Karpas-422 (cell line): ENCODE data around the gene ME1. TPM values are rescaled to one million over a fixed set of nuclear protein-coding genes. Genes with fewer than 3 reads are reported as not detected.
A peak's percentile ranks its signal among the peaks of the same experiment; 100 is the strongest.
"Not testable (repeated sequence)": the region's sequence is repeated elsewhere in the genome, so short reads cannot be mapped to it uniquely, and the experiment has no call there.

Source experiments
- DNase-seq: peaks from one replicate; pipeline ENCODE4 v3.0.0-alpha.2; 2015
- H2AFZ ChIP-seq: fragments of 200-600 bp; sonication (generic); 2 replicates; pipeline ENCODE4 v1.6.1; 2014; ENCODE audit warnings: antibody characterized with exemption, low read length, mixed read lengths
- H3K27ac ChIP-seq: fragments of 200-600 bp; sonication (generic); 2 replicates; pipeline ENCODE4 v1.5.1; 2014; ENCODE audit warnings: mild to moderate bottlenecking, low read length, moderate library complexity
- H3K27me3 ChIP-seq: fragments of 200-600 bp; sonication (generic); 2 replicates; pipeline ENCODE4 v1.6.1; 2014; ENCODE audit warnings: low read length, mixed read lengths
- H3K36me3 ChIP-seq: fragments of 200-600 bp; sonication (generic); 2 replicates; pipeline ENCODE4 v1.6.1; 2014; ENCODE audit warnings: low read length, mixed read lengths; ENCODE audit not compliant: insufficient read depth
- H3K4me1 ChIP-seq: fragments of 200-600 bp; sonication (generic); 2 replicates; pipeline ENCODE4 v1.6.1; 2014; ENCODE audit warnings: mild to moderate bottlenecking, low read length, mixed read lengths
- H3K4me2 ChIP-seq: fragments of 200-600 bp; sonication (generic); 2 replicates; pipeline ENCODE4 v1.6.1; 2014; ENCODE audit warnings: low read length, low read depth, mild to moderate bottlenecking; ENCODE audit not compliant: poor library complexity, severe bottlenecking
- H3K4me3 ChIP-seq: fragments of 200-600 bp; sonication (generic); 2 replicates; pipeline ENCODE4 v1.5.1; 2014; ENCODE audit warnings: mild to moderate bottlenecking, antibody characterized with exemption, low read length, mixed read lengths
- H3K79me2 ChIP-seq: fragments of 200-600 bp; sonication (generic); 2 replicates; pipeline ENCODE4 v1.6.1; 2014; ENCODE audit warnings: mild to moderate bottlenecking, low read length, mixed read lengths
- H3K9ac ChIP-seq: fragments of 200-600 bp; sonication (generic); 2 replicates; pipeline ENCODE4 v1.6.0; 2014; ENCODE audit warnings: low read length
- H3K9me2 ChIP-seq: fragments of 200-600 bp; sonication (generic), shearing (Covaris generic); replicated peaks from 2 replicates; pipeline ENCODE4 v1.6.0; 2014; ENCODE audit warnings: mild to moderate bottlenecking, low read length, moderate library complexity; ENCODE audit not compliant: insufficient read depth
- H3K9me3 ChIP-seq: fragments of 300-700, 200-600 bp; sonication (generic); 2 replicates; pipeline ENCODE4 v1.6.1; 2014; ENCODE audit warnings: low read length, mixed read lengths
- H4K20me1 ChIP-seq: fragments of 200-600 bp; sonication (generic); 2 replicates; pipeline ENCODE4 v1.6.1; 2014; ENCODE audit warnings: mild to moderate bottlenecking, antibody characterized with exemption, low read length, low read depth; ENCODE audit not compliant: insufficient read depth
- total RNA-seq: library from RNA; depleted of rRNA; stranded (reverse); fragments of >200 nt; shearing (Covaris generic); gene quantifications from 2 replicates; pipeline ENCODE4 v1.2.3, GENCODE V29; 2014; ENCODE audit warnings: low replicate concordance

ME1 gene
- total RNA-seq, 1 experiment from 2014 or later: not detected

- DNase-seq, H3K27me3 ChIP-seq, H4K20me1 ChIP-seq, H2AFZ ChIP-seq, H3K36me3 ChIP-seq, H3K9ac ChIP-seq, H3K9me2 ChIP-seq, H3K79me2 ChIP-seq, H3K27ac ChIP-seq, H3K4me1 ChIP-seq, H3K9me3 ChIP-seq: not testable (repeated sequence)
- Histone ChIP-seq H3K4me2 (peak overlapping the region; percentile 36), H3K4me3 (peak overlapping the region; percentile 31; the same call in 1 of the 2 replicates)
These were observed 13.3 kb upstream of the ME1 start for GRCh38 chr6:83444086-83444699.

GRCh38 chr6:83443516-83443915 lies 12.7 kb upstream of the ME1 start:
- Histone ChIP-seq H3K9me3 (no peaks in the 10 kb centered on the region), H2AFZ (no peak overlapping the region), H4K20me1 (no peaks in the 10 kb centered on the region), H3K36me3 (no peaks in the 10 kb centered on the region), H3K4me1 (no peaks in the 10 kb centered on the region), H3K4me2 (peak overlapping the region; percentile 36), H3K9ac (no peak overlapping the region), H3K27me3 (no peaks in the 10 kb centered on the region), H3K79me2 (no peaks in the 10 kb centered on the region), H3K9me2 (no peaks in the 10 kb centered on the region), H3K4me3 (no peak overlapping the region), H3K27ac (no peak overlapping the region)
- DNase-seq: no peak

- H3K36me3 ChIP-seq: no peaks in the 10 kb centered on the region
- no peak overlapping the region for H3K4me2 ChIP-seq
- no peaks in the 10 kb centered on the region for H3K27me3 ChIP-seq
- no peak overlapping the region for H2AFZ ChIP-seq
- H4K20me1 ChIP-seq: no peaks in the 10 kb centered on the region
- no peaks in the 10 kb centered on the region for H3K79me2 ChIP-seq
- no peaks in the 10 kb centered on the region for H3K4me1 ChIP-seq
- H3K9me3 ChIP-seq: no peaks in the 10 kb centered on the region
- H3K9ac ChIP-seq: no peak overlapping the region
- no peaks in the 10 kb centered on the region for H3K9me2 ChIP-seq
- H3K27ac ChIP-seq: no peak overlapping the region
- H3K4me3 ChIP-seq: no peak overlapping the region
- DNase-seq: no peak
These were observed 11.9 kb upstream of the ME1 start for GRCh38 chr6:83442752-83443151.

GRCh38 chr6:83439201-83439600 lies 8.3 kb upstream of the ME1 start:
- no peaks in the 10 kb centered on the region for H3K4me1 ChIP-seq

GRCh38 chr6:83436674-83437073 lies 5.8 kb upstream of the ME1 start:
- H3K27ac ChIP-seq: no peak overlapping the region
- no peaks in the 10 kb centered on the region for H4K20me1 ChIP-seq
- no peak overlapping the region for H3K9ac ChIP-seq
- no peak for DNase-seq
- H3K4me3 ChIP-seq: no peak overlapping the region
- H3K4me1 ChIP-seq: no peaks in the 10 kb centered on the region
- H3K9me2 ChIP-seq: no peaks in the 10 kb centered on the region
- no peaks in the 10 kb centered on the region for H3K27me3 ChIP-seq
- H2AFZ ChIP-seq: no peak overlapping the region
- no peaks in the 10 kb centered on the region for H3K9me3 ChIP-seq
- H3K4me2 ChIP-seq: no peak overlapping the region
- H3K79me2 ChIP-seq: no peaks in the 10 kb centered on the region
- H3K36me3 ChIP-seq: no peaks in the 10 kb centered on the region

More at GRCh38 chr6:83439201-83439600, 8.3 kb upstream of the ME1 start:
- no peaks in the 10 kb centered on the region for H3K9me2 ChIP-seq
- no peak overlapping the region for H3K4me3 ChIP-seq
- no peak overlapping the region for H3K9ac ChIP-seq
- H4K20me1 ChIP-seq: no peaks in the 10 kb centered on the region
- no peak overlapping the region for H3K27ac ChIP-seq
- no peak overlapping the region for H2AFZ ChIP-seq
- DNase-seq: no peak
- no peaks in the 10 kb centered on the region for H3K79me2 ChIP-seq
- no peaks in the 10 kb centered on the region for H3K36me3 ChIP-seq
- H3K9me3 ChIP-seq: no peaks in the 10 kb centered on the region
- no peak overlapping the region for H3K4me2 ChIP-seq
- no peaks in the 10 kb centered on the region for H3K27me3 ChIP-seq

GRCh38 chr6:83433177-83433576 lies 2.3 kb upstream of the ME1 start:
- Histone ChIP-seq H3K9me3 (no peaks in the 10 kb centered on the region), H3K79me2 (no peaks in the 10 kb centered on the region), H3K36me3 (no peaks in the 10 kb centered on the region), H3K9me2 (no peaks in the 10 kb centered on the region), H3K4me3 (no peak overlapping the region), H2AFZ (no peak overlapping the region), H3K27me3 (no peaks in the 10 kb centered on the region), H3K27ac (no peak overlapping the region), H3K4me1 (no peaks in the 10 kb centered on the region), H3K9ac (no peak overlapping the region), H3K4me2 (no peak overlapping the region), H4K20me1 (no peaks in the 10 kb centered on the region)
- DNase-seq: no peak

- H2AFZ ChIP-seq: no peak overlapping the region
- no peak overlapping the region for H3K9ac ChIP-seq
- no peaks in the 10 kb centered on the region for H3K4me1 ChIP-seq
- H3K36me3 ChIP-seq: no peaks in the 10 kb centered on the region
- H3K4me2 ChIP-seq: no peak overlapping the region
- no peaks in the 10 kb centered on the region for H4K20me1 ChIP-seq
- DNase-seq: no peak
- H3K4me3 ChIP-seq: no peak overlapping the region
- no peaks in the 10 kb centered on the region for H3K79me2 ChIP-seq
- no peaks in the 10 kb centered on the region for H3K9me3 ChIP-seq
- no peak overlapping the region for H3K27ac ChIP-seq
- H3K9me2 ChIP-seq: no peaks in the 10 kb centered on the region
- H3K27me3 ChIP-seq: no peaks in the 10 kb centered on the region
These were observed 1.8 kb upstream of the ME1 start for GRCh38 chr6:83432636-83433035.

- no peaks in the 10 kb centered on the region for H3K79me2 ChIP-seq
- no peak overlapping the region for H2AFZ ChIP-seq
- no peaks in the 10 kb centered on the region for H4K20me1 ChIP-seq
- no peak overlapping the region for H3K27ac ChIP-seq
- no peak overlapping the region for H3K9ac ChIP-seq
- no peaks in the 10 kb centered on the region for H3K27me3 ChIP-seq
- H3K4me1 ChIP-seq: no peaks in the 10 kb centered on the region
- no peak overlapping the region for H3K4me3 ChIP-seq
- H3K9me3 ChIP-seq: no peaks in the 10 kb centered on the region
- H3K4me2 ChIP-seq: no peak overlapping the region
- no peaks in the 10 kb centered on the region for H3K36me3 ChIP-seq
- H3K9me2 ChIP-seq: no peaks in the 10 kb centered on the region
- DNase-seq: no peak
These were observed 799 bp upstream of the ME1 start for GRCh38 chr6:83431545-83432155.
